HCT116 (cell line): ENCODE data around the gene MEIKIN.

Experiments
- CEBPB ChIP-seq: IDR thresholded peaks from 2 replicates; pipeline ENCODE4 v1.6.1; 2012; ENCODE audit warnings: low read depth
- CTCF ChIP-seq, 3 experiments: fragments of 200-600 bp in 1 of 3; sonication (generic) in 1 of 3; IDR thresholded peaks in 2 of 3; conservative IDR thresholded peaks in 1 of 3; 2 replicates each; pipeline ENCODE4 v1.5.1; 2012 to 2017; ENCODE audit warnings: low read depth in 2 of 3, low read length in 2 of 3, antibody characterized with exemption in 1 of 3, borderline replicate concordance in 1 of 3, control low read depth in 1 of 3, mild to moderate bottlenecking in 1 of 3, mixed read lengths in 1 of 3, mixed run types in 1 of 3, moderate library complexity in 1 of 3; ENCODE audit not compliant: insufficient read depth in 1 of 3
- EZH2 ChIP-seq: fragments of 200-600 bp; sonication (generic); IDR thresholded peaks from 2 replicates; pipeline ENCODE4 v1.6.1; 2017; ENCODE audit warnings: antibody characterized with exemption, mixed run types
- EZH2phosphoT487 ChIP-seq: fragments of 200-600 bp; IDR thresholded peaks from 2 replicates; pipeline ENCODE4 v1.6.1; 2018; ENCODE audit warnings: antibody characterized with exemption, borderline replicate concordance
- MAX ChIP-seq: IDR thresholded peaks from 2 replicates; pipeline ENCODE4 v1.6.1; 2012
- POLR2A ChIP-seq: IDR thresholded peaks from 2 replicates; pipeline ENCODE4 v1.7.0; 2011; ENCODE audit warnings: borderline replicate concordance; ENCODE audit not compliant: insufficient read depth, insufficient read length; ENCODE audit errors: extremely low read depth
- POLR2AphosphoS5 ChIP-seq: IDR thresholded peaks from 2 replicates; pipeline ENCODE4 v1.6.1; 2011; ENCODE audit warnings: mild to moderate bottlenecking, low read depth, low read length, moderate library complexity
- SP1 ChIP-seq: IDR thresholded peaks from 2 replicates; pipeline ENCODE4 v1.6.1; 2012; ENCODE audit warnings: low read depth
- SRF ChIP-seq: IDR thresholded peaks from 2 replicates; pipeline ENCODE4 v1.6.1; 2012; ENCODE audit warnings: low read depth
- YY1 ChIP-seq: IDR thresholded peaks from 2 replicates; pipeline ENCODE4 v1.6.1; 2011; ENCODE audit warnings: low read length, low read depth, moderate library complexity, mild to moderate bottlenecking; ENCODE audit not compliant: insufficient replicate concordance; ENCODE audit errors: extremely low read depth
- ZBTB33 ChIP-seq: IDR thresholded peaks from 2 replicates; pipeline ENCODE4 v1.6.1; 2011; ENCODE audit warnings: mild to moderate bottlenecking, low read length, moderate library complexity; ENCODE audit not compliant: insufficient replicate concordance; ENCODE audit errors: extremely low read depth

- TF ChIP-seq POLR2A (no peak), CTCF (IDR thresholded peaks at IDR 0.05 in 2 of 3, conservative IDR thresholded peaks at IDR 0.05 in 1 of 3; ENCODE audit: borderline replicate concordance in 1 of 3, insufficient read depth in 1 of 3, low read depth in 2 of 3, low read length in 2 of 3) (no peak), YY1 (no peak), MAX (no peak), EZH2 (no peak), POLR2AphosphoS5 (no peak), CEBPB (no peak), ZBTB33 (no peak), SRF (no peak), EZH2phosphoT487 (no peak), SP1 (no peak)
Measured at GRCh38 chr5:131994090-131994489, 48.6 kb upstream of the MEIKIN start.
